GM12878 (cell line): Measurements from ENCODE around the gene HSF4.

Experiments used
- CTCF ChIP-seq, 3 experiments: IDR thresholded peaks in 2 of 3; conservative IDR thresholded peaks in 1 of 3; 2 replicates each; pipeline ENCODE4 v1.5.1; 2011; ENCODE audit warnings: low read depth in 3 of 3, low read length in 3 of 3, mild to moderate bottlenecking in 3 of 3, control low read depth in 2 of 3, moderate library complexity in 2 of 3, inconsistent platforms in 1 of 3, mixed read lengths in 1 of 3; ENCODE audit not compliant: control insufficient read depth in 2 of 3, insufficient read depth in 1 of 3; ENCODE audit errors: extremely low read depth in 1 of 3
- EP300 ChIP-seq, 2 experiments: fragments of 150-350 bp in 1 of 2; IDR thresholded peaks; 2 replicates each; pipeline ENCODE4 v1.6.1; 2011 to 2012; ENCODE audit warnings: low read depth in 2 of 2, low read length in 2 of 2, borderline replicate concordance in 1 of 2, improper control_type of control experiment in 1 of 2, inconsistent platforms in 1 of 2; ENCODE audit not compliant: control insufficient read depth in 1 of 2
- MEF2A ChIP-seq: IDR thresholded peaks from 2 replicates; pipeline ENCODE4 v1.6.1; 2011; ENCODE audit warnings: low read depth, mild to moderate bottlenecking, low read length, moderate library complexity; ENCODE audit not compliant: insufficient read depth
- PRDM15 ChIP-seq: fragments of 450-650 bp; formaldehyde crosslinking; IDR thresholded peaks from 2 replicates; pipeline ENCODE4 v1.4.0; 2020; ENCODE audit warnings: mild to moderate bottlenecking, moderate library complexity
- RCOR1 ChIP-seq: conservative IDR thresholded peaks from 2 replicates; pipeline ENCODE4 v1.6.1; 2012; ENCODE audit warnings: low read depth, low read length, improper control_type of control experiment
- STAT3 ChIP-seq: IDR thresholded peaks from 2 replicates; pipeline ENCODE4 v1.6.1; 2011; ENCODE audit warnings: low read depth, low read length, improper control_type of control experiment
- TCF12 ChIP-seq: IDR thresholded peaks from 2 replicates; pipeline ENCODE4 v1.6.1; 2011; ENCODE audit warnings: low read depth, mild to moderate bottlenecking, low read length
- YY1 ChIP-seq: IDR thresholded peaks from 2 replicates; pipeline ENCODE4 v1.6.1; 2011; ENCODE audit warnings: low read depth, mild to moderate bottlenecking, low read length

GRCh38 chr16:67170949-67171649, 6.6 kb downstream of the HSF4 start:
- TF ChIP-seq CTCF (IDR thresholded peaks at IDR 0.05 in 2 of 3, conservative IDR thresholded peaks at IDR 0.05 in 1 of 3; ENCODE audit: control insufficient read depth in 2 of 3, extremely low read depth in 1 of 3, insufficient read depth in 1 of 3, low read depth in 3 of 3, low read length in 3 of 3) (no peak), PRDM15 (CRISPR knock-in tag) (no peak), STAT3 (no peak), RCOR1 (no peak), TCF12 (no peak), YY1 (no peak), EP300 (IDR thresholded peaks at IDR 0.05; ENCODE audit: borderline replicate concordance in 1 of 2, control insufficient read depth in 1 of 2, low read depth in 2 of 2, low read length in 2 of 2) (no peak), MEF2A (no peak)
